Stomach smooth muscle (tissue), 2 donors: ENCODE measurements around the gene PTPRN2.

Experiments
- H3K27ac ChIP-seq: one replicate; pipeline ENCODE4 v1.7.0; 2013; ENCODE audit warnings: mild to moderate bottlenecking, low read length, inconsistent platforms
- H3K27me3 ChIP-seq, 2 donors: one replicate each; pipeline ENCODE4 v1.7.0; 2013; ENCODE audit warnings: low read length in 2 of 2; ENCODE audit not compliant: insufficient read depth in 2 of 2, control insufficient read depth in 1 of 2
- H3K36me3 ChIP-seq, 2 donors: one replicate each; pipeline ENCODE4 v1.7.0; 2013; ENCODE audit warnings: low read length in 2 of 2; ENCODE audit not compliant: control insufficient read depth in 2 of 2, insufficient read depth in 2 of 2
- H3K4me1 ChIP-seq: one replicate; pipeline ENCODE4 v1.7.0; 2013; ENCODE audit warnings: low read length; ENCODE audit not compliant: control insufficient read depth, insufficient read depth
- H3K4me3 ChIP-seq, 2 donors: one replicate each; pipeline ENCODE4 v1.7.0; 2013; ENCODE audit warnings: low read length in 2 of 2
- H3K9ac ChIP-seq, 2 donors: one replicate each; pipeline ENCODE4 v1.7.0; 2013; ENCODE audit warnings: low read length in 2 of 2, mild to moderate bottlenecking in 1 of 2
- H3K9me3 ChIP-seq, 2 donors: one replicate each; pipeline ENCODE4 v1.7.0; 2013; ENCODE audit warnings: low read length in 2 of 2; ENCODE audit not compliant: control insufficient read depth in 2 of 2
- donor health status: healthy.
- donor health status: Pancreatic carcinoma.

Gene PTPRN2

GRCh38 chr7:158019726-158020705 lies 567.6 kb downstream of the PTPRN2 start:
- Histone ChIP-seq H3K9ac (no peak overlapping the region), H3K9me3 (no peaks in the 10 kb centered on the region), H3K27me3 (peaks cover 0 to 4% of the 10 kb centered on the region in 2 donors)

GRCh38 chr7:158018971-158019645 lies 568.5 kb downstream of the PTPRN2 start:
- peaks cover 3 to 4% of the 10 kb centered on the region in 2 donors for H3K27me3 ChIP-seq
- H3K9me3 ChIP-seq: no peaks in the 10 kb centered on the region
- H3K4me1 ChIP-seq: peaks cover 11% of the 10 kb centered on the region
- H3K36me3 ChIP-seq: no peaks in the 10 kb centered on the region
- no peak overlapping the region for H3K4me3 ChIP-seq
- no peak overlapping the region for H3K9ac ChIP-seq
- H3K27ac ChIP-seq: no peak overlapping the region

More at GRCh38 chr7:158019726-158020705, 567.6 kb downstream of the PTPRN2 start:
- peaks cover 11% of the 10 kb centered on the region for H3K4me1 ChIP-seq
- H3K27ac ChIP-seq: no peak overlapping the region
- H3K36me3 ChIP-seq: no peaks in the 10 kb centered on the region
- H3K4me3 ChIP-seq: no peak overlapping the region

- Histone ChIP-seq H3K36me3 (no peaks in the 10 kb centered on the region), H3K9ac (no peak overlapping the region), H3K27ac (no peak overlapping the region), H3K27me3 (peaks cover 4% of the 10 kb centered on the region in 2 donors), H3K4me3 (no peak overlapping the region), H3K4me1 (peaks cover 11% of the 10 kb centered on the region), H3K9me3 (no peaks in the 10 kb centered on the region)
Observed at GRCh38 chr7:158018098-158018762, 569.4 kb downstream of the PTPRN2 start.

GRCh38 chr7:158017111-158018097 lies 570.2 kb downstream of the PTPRN2 start:
- H3K4me1 ChIP-seq: peaks cover 11% of the 10 kb centered on the region
- no peak overlapping the region for H3K27ac ChIP-seq
- peaks cover 4 to 6% of the 10 kb centered on the region in 2 donors for H3K27me3 ChIP-seq
- no peak overlapping the region for H3K4me3 ChIP-seq
- H3K9ac ChIP-seq: no peak overlapping the region
- H3K36me3 ChIP-seq: no peaks in the 10 kb centered on the region
- H3K9me3 ChIP-seq: no peaks in the 10 kb centered on the region

- peak overlapping the region in 1 of 2 donors; percentile 6 for H3K9ac ChIP-seq
- no peaks in the 10 kb centered on the region for H3K36me3 ChIP-seq
- no peaks in the 10 kb centered on the region for H3K9me3 ChIP-seq
- H3K27ac ChIP-seq: no peak overlapping the region
- H3K4me3 ChIP-seq: peak overlapping the region in 1 of 2 donors; percentile 59
- H3K27me3 ChIP-seq: peaks cover 4 to 6% of the 10 kb centered on the region in 2 donors
- peaks cover 11% of the 10 kb centered on the region for H3K4me1 ChIP-seq
Observed at GRCh38 chr7:158016180-158017097, 571.2 kb downstream of the PTPRN2 start.

- Histone ChIP-seq H3K27ac (no peak overlapping the region), H3K36me3 (no peaks in the 10 kb centered on the region), H3K9ac (peak overlapping the region in 1 of 2 donors; percentile 6), H3K27me3 (peaks cover 4 to 6% of the 10 kb centered on the region in 2 donors), H3K4me3 (peak overlapping the region in 1 of 2 donors; percentile 59), H3K9me3 (no peaks in the 10 kb centered on the region), H3K4me1 (peaks cover 11% of the 10 kb centered on the region)
Observed at GRCh38 chr7:158015403-158016179, 572.0 kb downstream of the PTPRN2 start.

GRCh38 chr7:158014976-158015375 lies 572.6 kb downstream of the PTPRN2 start:
- no peak overlapping the region for H3K27ac ChIP-seq
- H3K27me3 ChIP-seq: peaks cover 6% of the 10 kb centered on the region in 2 donors
- peaks cover 11% of the 10 kb centered on the region for H3K4me1 ChIP-seq
- H3K36me3 ChIP-seq: no peaks in the 10 kb centered on the region
- no peaks in the 10 kb centered on the region for H3K9me3 ChIP-seq
- no peak overlapping the region for H3K9ac ChIP-seq
- no peak overlapping the region for H3K4me3 ChIP-seq

- Histone ChIP-seq H3K4me3 (no peak overlapping the region), H3K27ac (no peak overlapping the region), H3K9ac (no peak overlapping the region), H3K4me1 (peaks cover 11% of the 10 kb centered on the region), H3K9me3 (no peaks in the 10 kb centered on the region), H3K27me3 (peaks cover 6 to 8% of the 10 kb centered on the region in 2 donors), H3K36me3 (no peaks in the 10 kb centered on the region)
Observed at GRCh38 chr7:158013085-158013668, 574.4 kb downstream of the PTPRN2 start.
